GM23248 (cell line): Measurements from ENCODE around the gene PAQR9.

Source experiments
- EZH2 ChIP-seq: fragments of 200-600 bp; sonication (generic); IDR thresholded peaks from 2 replicates; pipeline ENCODE4 v1.6.1; 2018; ENCODE audit warnings: antibody characterized with exemption, mild to moderate bottlenecking; ENCODE audit not compliant: insufficient read depth, poor library complexity, severe bottlenecking
- EZH2phosphoT487 ChIP-seq: fragments of 200-600 bp; sonication (generic); IDR thresholded peaks from 2 replicates; pipeline ENCODE4 v1.6.1; 2018; ENCODE audit warnings: antibody characterized with exemption, moderate library complexity, mild to moderate bottlenecking, low read depth; ENCODE audit not compliant: insufficient read depth

- no peak for TF ChIP-seq EZH2phosphoT487
- TF ChIP-seq EZH2: no peak
Observed at GRCh38 chr3:142981108-142981507, 17.6 kb upstream of the PAQR9 start.
